Stimulated activated CD4-positive, alpha-beta T cell treated with anti-CD3 and anti-CD28 coated beads, TNF-alpha, amount 100 ng/mL, for 4 hours (primary cell): ENCODE data around the gene TEAD1.

Experiments
- DNase-seq, 3 experiments: peaks; one replicate each; pipeline ENCODE4 v3.0.0-alpha.2; 2020; ENCODE audit warnings: low read depth in 3 of 3

The TEAD1 gene

DNA sequence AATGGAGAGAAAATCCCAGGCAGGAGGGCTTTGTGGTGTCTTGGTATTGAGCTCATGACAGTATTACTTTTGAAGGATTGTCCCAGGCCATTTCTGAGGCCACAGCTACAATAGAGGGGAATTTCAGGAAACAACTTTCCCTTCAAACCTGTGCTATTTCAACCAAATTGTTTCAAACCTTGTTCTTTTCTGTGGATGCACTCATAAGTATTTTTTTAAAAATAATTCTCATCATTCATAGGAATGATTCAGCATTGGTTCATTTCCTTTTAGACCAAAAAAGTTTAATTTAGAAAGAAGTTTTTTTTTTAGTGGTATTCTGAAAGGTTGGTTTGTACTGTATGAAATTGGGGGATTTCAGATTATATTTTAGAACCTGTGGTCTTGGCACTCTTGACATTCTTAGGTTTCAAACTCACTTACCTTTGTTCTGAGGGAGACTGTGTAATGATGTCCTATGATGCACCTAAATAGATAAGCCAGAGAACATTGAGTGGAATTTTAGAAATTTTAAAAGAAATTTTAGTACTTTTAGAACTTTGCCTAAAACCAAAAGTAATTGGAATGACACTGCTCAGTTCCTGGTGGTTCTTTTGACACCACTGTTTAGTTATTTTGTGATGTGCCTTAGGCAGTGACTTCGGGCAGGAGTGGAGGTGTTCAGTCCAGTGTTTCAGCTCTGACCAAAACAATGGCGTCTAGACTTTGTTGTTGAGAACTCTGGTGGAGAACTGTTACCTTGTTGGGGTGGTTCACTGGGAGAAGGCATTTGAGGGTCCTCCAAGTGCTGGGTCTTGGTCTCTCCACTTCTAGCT is 12.2 kb downstream of the TEAD1 start:
- DNase-seq = no peak

DNA sequence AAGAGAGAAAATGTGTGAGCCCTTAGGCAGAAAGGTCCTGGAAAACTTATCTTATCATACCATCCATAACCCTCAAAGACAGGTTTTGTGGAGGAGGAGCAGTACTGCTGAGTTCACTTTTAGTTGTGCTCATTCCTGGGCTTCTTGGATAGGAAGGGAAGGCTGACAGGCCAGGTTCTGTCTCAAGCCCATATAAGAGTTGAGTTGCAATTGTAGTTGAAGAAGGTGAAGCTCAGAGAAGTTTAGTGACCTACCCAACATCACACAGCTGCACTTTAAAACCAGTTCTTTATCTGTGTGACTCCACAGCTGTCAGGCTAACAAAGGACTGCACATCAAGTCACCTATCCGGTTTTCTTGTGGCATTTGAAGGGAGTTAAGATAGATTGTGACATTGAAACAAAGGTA is 13.0 kb downstream of the TEAD1 start:
- DNase-seq = no peak

DNA sequence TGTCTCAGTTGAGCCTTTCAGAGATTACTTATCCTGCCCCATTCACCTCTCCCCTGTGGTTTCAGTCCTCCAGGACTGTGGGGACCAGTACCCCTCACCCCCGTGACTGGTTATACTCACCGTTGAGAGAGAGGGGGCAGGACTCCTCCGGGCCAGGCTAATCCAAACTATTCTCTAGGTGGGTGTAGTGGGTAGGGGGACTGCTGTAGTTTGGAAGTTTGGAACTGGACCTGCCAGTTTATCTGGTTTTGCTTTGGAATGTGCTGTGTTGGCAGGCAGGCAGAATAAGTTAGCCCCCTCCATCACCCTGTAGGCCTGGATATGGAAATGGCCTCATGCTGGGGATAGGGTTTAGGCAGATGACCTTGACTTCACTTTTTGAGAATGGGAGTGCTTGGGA is 13.5 kb downstream of the TEAD1 start:
- DNase-seq = no peak

DNA sequence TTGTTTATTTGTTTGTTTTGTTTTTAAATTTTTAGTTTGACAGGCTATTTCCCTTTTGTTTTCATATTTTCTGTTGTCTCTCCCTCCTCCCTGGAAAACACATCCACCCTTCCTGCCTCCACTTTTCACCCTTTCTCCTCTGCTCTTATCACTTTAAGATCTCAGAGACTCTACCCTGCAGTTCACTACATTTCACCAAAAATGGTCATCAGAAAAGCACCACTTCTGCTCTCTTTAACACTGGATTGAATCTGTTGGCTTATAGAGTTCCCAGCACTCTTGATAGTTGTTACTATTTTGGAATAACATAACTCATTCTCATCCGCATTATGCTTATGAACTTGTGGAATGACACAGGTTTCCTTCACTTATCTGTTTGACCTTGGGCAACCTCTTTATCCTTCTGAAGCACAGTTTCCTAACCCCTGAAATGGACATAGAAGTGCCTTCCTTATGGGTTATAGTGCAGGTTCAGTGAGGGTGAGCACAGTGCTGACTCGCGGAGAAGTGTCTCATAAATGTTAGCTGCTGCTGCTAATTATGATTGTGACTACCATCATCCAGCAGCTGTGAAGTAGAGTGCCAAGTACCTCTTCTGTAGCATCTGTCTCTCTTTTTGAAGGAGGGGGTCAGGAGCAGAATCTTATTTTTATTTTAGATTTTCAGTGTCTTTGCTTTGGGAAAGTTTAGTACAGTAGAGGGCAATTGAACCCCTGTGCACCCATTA is 15.0 kb downstream of the TEAD1 start:
- DNase-seq = no peak

DNA sequence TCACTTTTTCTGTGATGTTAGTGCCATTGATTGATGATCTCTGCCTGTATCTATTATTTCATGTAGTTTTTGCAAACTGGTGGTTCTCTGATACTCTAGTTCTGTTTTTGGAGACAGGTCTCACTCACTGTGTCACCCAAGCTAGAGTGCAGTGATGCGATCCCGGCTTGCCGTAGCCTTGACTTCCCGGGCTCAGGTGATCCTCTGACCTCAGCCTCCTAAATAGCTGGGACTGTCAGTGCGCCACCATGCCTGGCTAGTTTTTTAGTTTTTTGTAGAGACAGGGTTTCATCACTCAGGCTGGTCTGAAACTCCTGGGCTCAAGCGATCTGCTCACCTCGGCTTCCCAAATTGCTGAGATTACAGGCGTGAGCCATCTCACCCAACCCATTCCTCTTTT is 16.4 kb downstream of the TEAD1 start:
- DNase-seq = no peak

DNA sequence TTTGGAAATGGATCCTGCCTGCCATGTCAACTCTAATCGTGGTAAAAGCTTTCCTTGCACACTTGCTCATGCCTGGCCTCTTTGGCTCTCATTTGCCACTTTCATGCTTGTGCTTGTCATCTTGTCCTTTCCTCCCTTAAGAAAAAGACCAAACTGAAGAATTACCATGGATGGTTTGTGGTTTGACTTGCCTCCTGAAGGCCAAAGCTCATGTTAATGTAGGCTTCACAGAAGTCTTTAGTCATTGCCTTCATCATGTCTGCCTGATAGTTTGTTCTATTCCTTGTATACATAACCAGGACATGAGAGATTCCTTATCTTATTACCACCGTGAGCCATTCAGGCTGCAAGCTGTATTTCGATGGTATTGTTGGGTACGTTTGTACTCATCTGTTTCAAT is 17.3 kb downstream of the TEAD1 start:
- DNase-seq = no peak

DNA sequence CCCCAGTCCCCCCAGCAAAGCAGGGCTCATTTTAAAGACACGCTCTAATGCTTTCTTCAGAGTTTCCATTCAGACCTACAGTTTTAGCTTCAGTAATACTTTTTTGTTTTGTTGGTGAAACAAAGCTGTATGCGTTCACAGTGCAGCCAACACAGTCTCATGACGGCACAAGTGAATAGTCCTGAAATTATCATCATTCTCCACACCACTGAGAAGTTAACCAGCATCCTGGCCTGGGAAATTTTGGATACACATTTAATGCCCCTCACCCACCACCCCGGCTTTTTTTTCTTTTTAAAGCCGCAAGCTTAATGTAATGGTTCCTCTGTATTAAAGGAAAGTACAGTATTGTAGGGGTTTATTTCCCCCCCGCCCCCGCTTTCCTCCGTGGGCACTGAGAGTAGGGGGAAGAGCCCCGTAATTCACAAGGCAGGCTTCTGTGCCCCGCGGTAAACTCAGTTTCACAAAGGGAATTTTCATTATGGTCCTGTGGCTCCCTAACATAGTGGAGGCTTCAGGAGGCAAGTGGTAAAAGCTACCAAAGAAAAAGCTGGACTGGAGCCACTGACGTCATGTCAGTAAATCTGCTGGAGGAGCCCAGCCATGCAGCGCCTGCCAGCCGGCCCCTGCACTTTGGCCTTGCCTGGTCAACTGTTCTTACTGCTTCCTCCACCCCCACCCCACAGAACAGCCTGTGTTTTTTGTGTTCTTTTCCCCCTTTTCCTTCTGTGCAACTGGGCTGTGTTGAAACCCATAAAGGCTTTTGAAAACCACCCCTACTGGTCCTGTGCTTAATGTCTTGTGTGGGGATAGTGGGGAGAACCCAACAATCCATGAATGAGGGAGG is 18.2 kb downstream of the TEAD1 start:
- DNase-seq = no peak

DNA sequence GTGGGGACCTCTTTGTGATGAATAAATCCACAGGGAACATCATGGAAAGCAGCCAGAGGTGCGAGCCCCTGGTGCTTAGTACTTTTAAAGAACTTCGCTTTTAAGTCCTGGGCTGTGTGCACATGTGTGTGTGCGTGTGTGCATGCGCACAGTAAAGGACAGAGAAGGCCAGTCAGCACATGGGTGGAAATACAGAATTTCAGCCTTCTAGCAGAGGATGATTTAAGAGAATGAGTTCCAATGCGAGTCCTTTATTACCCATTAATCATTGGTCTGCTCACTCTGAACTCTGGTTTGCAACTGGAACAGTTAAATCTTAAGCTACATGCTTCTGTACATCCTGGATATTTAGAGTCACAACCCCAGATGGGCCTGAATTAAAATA is 18.9 kb downstream of the TEAD1 start:
- no peak for DNase-seq

DNA sequence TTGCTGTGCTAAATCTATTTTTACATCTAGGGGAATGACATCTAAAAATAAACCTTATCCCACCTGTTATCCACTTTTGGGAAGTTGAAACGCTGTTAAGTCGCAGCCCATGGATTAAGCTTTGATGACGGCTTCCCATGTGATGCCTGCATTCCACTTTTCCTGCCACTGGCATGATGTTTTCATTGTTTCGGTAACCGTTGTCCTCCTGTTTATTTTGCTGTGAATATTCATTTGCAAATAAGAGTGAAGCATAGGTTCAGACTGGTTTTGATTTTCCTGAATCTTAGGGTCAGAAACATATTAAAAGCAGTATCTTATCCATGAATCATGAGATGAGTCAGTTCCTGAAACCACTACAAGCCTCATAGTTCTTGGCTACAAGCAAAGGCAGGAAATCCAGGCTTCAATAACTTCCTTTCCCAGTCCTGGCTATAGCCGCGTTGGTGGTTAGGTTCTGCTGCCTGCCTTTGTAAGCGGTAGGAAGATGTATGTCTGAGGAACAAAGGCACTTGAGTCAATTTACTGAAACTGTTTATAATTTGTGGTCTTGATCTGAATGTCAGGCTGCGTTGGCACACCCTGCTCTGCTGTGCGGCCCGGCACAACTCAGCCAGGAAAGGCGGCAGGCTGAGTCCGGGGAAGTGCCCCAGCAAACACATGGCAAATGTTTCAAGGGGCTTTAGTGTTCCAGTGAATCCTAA is 19.4 kb downstream of the TEAD1 start:
- no peak for DNase-seq

DNA sequence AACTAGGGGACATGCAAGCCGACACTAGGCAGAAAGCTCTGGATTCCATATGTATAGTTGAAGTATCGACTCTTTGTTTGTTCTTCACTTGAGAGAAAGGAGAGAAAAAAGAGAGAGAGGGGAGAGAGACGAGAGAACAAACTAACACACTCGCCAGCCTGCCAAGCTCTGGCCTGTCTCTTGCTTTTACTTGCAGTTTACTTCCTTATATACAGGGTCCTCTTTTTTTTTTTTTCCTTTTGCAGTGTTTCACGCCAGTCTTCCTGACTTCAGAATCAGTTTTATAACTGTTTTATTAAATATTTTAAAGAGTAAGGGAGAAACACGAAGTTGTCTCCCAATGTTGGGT is 19.9 kb downstream of the TEAD1 start:
- DNase-seq = no peak

DNA sequence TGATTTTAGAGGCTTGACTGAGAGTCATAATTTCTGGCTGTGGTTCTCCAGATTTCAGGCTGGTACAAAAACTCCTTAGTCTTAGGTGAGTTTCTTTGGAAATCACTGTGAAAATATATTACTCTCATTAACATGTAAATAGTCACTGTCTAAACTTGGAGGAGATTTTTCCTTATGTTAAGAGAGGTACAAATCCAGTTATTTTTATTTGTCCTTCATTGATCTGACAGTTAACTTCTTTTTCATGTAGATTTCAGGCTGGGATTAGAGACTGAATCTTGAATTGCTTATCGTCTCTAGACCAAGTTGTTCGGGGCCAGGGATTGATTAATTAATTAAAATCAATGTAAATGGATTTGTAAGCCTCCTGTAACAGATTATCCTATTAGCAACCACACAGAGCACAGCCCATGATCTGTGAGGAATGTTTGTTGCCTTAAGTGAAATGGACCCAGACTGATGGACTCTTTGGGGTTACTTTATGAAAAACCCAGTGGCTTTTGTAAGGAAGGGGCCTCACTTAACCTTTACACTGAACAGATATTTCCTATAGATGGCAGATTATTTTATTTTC is 21.1 kb downstream of the TEAD1 start:
- DNase-seq = no peak

DNA sequence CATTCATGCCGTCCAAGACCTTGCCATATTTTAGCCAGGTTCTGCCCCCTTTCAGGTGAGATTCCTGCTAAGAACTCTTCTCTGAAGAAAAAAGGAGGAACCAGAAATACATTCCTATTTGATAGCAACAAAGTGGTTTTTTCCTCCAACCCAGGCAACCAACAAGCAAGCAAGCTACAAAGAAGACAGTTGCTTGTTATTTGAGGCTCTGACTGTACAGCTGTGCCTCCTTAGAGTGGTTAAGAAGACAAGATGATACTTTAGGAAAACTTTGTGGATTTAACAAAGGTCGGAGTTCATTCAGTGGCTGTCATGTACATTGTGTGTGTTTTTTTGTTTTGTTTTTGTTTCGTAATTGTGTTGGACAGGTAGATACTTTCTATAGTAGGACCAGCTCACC is 21.7 kb downstream of the TEAD1 start:
- DNase-seq = no peak

DNA sequence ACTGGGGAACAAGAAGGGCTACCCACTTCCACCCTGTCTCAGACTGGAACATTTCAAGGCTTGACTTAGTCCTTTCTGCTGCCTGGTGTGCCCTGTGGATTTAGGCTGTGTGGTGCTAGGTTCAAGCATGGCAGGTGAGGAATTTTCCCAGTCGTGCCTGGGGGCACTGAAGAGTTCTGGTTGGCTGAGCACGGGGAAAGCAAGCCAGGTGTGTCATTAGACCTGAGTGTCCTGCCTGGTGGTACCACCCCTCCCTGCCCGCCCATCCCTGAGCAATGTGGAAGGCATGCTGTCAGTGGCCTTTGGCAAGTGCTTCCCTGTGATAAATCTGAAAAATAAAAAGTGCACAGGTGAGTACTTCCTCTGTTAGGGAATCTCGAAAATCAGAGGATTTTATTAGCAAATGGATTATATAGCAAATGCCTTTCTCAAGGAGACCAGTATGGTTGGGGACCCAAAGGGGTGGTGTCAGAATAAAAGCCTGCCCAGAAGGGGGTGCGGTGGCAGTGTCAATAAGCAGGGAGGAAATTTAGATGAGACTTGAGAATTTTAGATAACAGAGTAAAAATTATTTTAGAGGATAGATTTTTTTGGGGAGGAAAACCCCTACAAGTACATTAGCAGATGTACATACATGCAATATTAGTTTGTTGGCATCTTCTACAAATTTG is 22.8 kb downstream of the TEAD1 start:
- no peak for DNase-seq

DNA sequence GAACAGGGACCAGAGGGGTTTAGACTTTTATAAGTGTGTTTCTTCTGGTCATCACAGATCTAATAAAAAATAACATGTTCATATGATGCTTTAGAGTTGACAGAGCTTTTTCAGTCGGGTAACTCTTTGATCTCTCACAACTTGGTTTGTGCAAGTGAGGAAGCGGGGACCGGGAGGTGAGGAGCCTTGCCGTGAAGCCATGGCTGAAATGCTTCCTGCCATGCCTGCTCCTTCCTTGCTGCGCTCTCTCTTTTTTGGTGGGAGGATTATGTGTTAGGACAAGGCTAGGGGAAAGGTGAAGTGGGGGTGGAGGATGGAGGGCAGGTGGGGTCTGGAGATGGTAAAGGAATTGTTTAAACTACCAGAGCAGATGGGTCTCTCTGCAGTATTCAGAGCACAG is 23.8 kb downstream of the TEAD1 start:
- no peak for DNase-seq

DNA sequence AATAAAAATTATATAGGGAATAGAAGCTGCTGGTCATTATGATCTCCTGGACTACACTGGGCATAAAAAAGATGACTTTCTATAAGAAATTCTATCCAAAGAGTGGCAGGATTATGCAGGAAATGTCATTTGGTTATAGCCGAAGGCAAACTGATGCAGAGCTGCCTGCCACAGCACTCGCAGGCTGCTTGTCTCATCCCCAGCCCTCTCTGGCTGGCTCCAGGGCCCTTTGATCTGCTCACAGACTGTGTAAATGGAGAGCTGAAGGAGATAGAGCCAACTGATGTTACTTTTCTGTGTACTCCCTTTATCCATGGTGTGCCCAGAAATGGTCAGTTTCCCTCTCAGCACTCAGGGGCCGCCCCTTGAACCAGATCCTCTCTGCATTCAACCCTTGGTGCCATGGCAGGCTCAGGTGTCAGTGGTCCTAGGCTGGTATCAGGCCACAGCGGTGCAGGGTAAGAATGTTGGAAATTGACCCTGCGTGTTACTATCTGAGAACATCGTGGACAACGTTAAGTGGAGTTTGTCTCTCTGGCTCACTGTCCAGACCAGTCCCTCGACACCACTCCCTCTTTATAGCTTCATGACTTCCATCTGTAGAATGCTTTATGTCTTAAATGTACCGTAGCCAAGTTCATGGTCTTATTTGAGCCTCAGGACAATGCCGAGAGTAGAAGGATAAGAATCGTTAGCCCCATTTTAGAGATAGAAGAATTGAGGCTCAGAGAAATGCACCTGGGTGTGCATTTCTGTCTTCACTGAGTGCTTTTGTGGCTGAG is 27.8 kb downstream of the TEAD1 start:
- no peak for DNase-seq

DNA sequence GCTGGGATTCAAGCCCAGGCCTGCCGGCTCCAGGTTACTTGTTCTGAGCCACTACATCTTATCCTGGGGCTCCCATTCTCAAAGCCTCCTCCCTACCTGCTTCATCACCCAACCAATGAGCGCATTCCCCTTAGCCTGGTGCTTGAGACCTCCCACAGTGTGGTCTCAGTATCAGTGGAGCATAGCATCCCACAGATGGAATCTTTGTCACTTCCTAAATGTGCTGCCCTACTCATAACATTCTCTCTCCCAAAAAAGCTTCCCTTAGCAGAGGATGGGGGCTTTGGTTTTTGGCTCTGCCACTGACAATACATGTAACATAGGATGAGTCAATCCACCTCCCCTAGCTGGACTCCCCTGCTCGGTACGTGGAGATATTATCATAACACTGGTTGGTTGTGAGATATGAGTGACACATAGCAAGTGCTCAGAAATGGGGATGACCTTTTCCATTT is 28.8 kb downstream of the TEAD1 start:
- no peak for DNase-seq

DNA sequence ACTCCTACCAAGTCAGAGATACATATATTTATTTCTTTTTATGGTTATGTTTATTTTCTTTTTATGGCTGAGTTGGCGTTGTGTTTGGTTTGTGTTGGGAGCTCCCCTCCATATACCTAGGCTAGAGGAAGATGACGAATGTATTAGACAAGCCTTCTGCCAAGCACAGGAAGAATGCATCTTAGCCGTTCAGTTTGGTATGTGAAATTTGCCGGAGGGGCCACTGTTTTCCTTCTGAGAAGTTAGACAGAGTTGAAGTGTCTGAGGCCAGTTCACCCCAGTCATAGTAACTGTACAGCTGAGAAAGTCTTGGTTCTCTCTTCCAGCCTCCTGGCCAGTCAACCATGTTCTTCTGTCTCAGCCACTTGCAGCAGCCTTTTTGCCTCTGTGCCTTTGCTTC is 29.8 kb downstream of the TEAD1 start:
- DNase-seq = no peak

DNA sequence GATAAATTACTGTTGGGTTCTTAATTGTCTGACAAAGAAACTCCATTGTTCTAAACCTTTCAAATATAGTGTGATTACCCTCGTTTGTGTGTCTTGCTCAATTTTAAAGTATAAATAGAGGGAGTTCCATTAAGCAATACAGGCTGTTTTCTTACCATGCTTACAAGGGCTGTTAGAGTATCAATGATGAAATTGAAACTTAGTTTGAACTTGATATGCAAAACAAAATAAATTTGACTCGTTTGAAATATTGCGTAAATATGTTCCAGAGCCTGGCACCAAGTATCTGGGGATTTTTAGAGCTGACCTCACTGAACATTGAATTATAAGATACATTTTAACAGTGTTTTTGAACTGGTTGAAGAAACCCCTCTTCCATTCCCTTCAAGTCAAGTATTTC is 31.7 kb downstream of the TEAD1 start:
- no peak for DNase-seq

DNA sequence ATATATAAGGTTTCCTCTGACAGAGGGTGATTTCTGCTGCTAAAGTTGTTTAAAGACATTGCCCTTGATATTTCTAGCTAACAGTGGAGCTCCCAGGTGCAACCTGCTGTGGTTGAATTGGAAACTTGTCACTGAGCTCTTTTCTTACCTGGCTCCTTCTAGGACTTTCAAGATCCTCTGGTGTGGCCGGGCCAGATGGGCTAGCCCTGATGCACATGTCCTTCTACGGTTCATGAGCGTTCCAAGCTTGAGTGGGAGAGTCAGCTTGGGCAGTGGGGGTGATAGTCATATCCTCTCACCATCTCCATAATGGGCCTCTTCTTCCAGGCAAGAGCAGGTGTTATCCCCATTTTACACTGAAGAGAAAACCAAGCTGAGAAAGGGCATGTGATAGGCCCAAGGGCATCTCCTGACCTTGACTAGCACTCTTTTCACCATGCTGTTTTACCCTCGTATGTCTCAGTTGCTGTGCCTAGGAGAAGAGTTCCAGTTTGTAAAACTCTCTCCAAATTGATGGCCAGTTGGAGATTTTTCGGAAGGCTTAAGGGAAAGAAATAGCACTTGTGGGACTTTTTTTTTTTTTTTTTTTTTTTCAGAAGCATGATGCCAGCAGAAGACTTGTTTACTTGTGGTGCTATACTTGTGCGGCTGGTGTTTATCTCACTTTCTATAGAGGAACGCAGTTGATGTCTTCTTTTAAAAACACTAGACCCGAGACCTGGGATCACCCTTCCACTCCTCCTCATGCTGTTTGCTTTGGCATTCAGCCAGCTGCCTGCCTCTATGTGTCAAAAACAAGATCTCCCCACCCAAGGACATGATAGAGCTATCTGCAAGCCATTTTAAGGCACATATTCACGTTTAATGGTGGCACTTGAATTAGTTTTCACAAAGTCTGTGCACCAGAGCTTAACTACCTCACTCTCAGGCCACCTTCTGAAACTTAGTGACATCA is 32.6 kb downstream of the TEAD1 start:
- DNase-seq = no peak
